CD14-positive monocyte (primary cell): ENCODE measurements around the gene THAP3. TPM values are rescaled to one million over a fixed set of nuclear protein-coding genes. Genes with fewer than 3 reads are reported as not detected.

Experiments
- DNase-seq, 3 donors: peaks; one replicate each; pipeline ENCODE4 v3.0.0-alpha.2; 2011 to 2022
- H2AFZ ChIP-seq: 2 replicates; pipeline ENCODE4 v1.6.0; 2012; ENCODE audit warnings: mild to moderate bottlenecking, low read depth, low read length, inconsistent platforms; ENCODE audit not compliant: insufficient read depth, poor library complexity, severe bottlenecking
- H3K27ac ChIP-seq, 2 donors: 1 replicate in 1 of 2; 2 replicates in 1 of 2; pipeline ENCODE4 v1.5.1; 2012 to 2013; ENCODE audit warnings: low read length in 2 of 2, control low read depth in 1 of 2, inconsistent platforms in 1 of 2, low read depth in 1 of 2, mild to moderate bottlenecking in 1 of 2
- H3K27me3 ChIP-seq, 2 donors: one replicate each; pipeline versions ENCODE4 v1.6.0 to v1.6.1; 2011 to 2013; ENCODE audit warnings: low read length in 2 of 2; ENCODE audit not compliant: control insufficient read depth in 2 of 2, insufficient read depth in 2 of 2
- H3K36me3 ChIP-seq, 2 donors: replicated peaks in 1 of 2; 1 replicate in 1 of 2; 2 replicates in 1 of 2; pipeline versions ENCODE4 v1.5.1 to v1.6.1; 2012 to 2013; ENCODE audit warnings: low read length in 2 of 2, control low read depth in 1 of 2, inconsistent platforms in 1 of 2, mild to moderate bottlenecking in 1 of 2; ENCODE audit not compliant: insufficient read depth in 2 of 2, control insufficient read depth in 1 of 2
- H3K4me1 ChIP-seq, 2 donors: 1 replicate in 1 of 2; 2 replicates in 1 of 2; pipeline versions ENCODE4 v1.5.1 to v1.6.1; 2012 to 2013; ENCODE audit warnings: low read length in 2 of 2, control low read depth in 1 of 2, inconsistent platforms in 1 of 2, mild to moderate bottlenecking in 1 of 2, moderate library complexity in 1 of 2; ENCODE audit not compliant: insufficient read depth in 2 of 2, control insufficient read depth in 1 of 2
- H3K4me2 ChIP-seq: replicated peaks from 2 replicates; pipeline ENCODE3; 2012; ENCODE audit warnings: low read length, moderate library complexity, mild to moderate bottlenecking; ENCODE audit not compliant: poor library complexity, severe bottlenecking; ENCODE audit errors: extremely low read depth
- H3K4me3 ChIP-seq, 3 experiments: fragments of 200-600 bp in 1 of 3; sonication (generic) in 1 of 3; replicated peaks in 1 of 3; 1 replicate in 2 of 3; 2 replicates in 1 of 3; pipeline ENCODE4 v1.5.1; 2011 to 2013; ENCODE audit warnings: low read length in 3 of 3, mild to moderate bottlenecking in 3 of 3, control low read depth in 2 of 3, low read depth in 2 of 3, inconsistent platforms in 1 of 3, moderate library complexity in 1 of 3
- H3K79me2 ChIP-seq: 2 replicates; pipeline ENCODE4 v1.6.0; 2012; ENCODE audit warnings: mild to moderate bottlenecking, control low read depth, inconsistent platforms, low read length, moderate library complexity; ENCODE audit not compliant: insufficient read depth
- H3K9ac ChIP-seq: 2 replicates; pipeline ENCODE4 v1.6.0; 2017; ENCODE audit warnings: low read length, mild to moderate bottlenecking; ENCODE audit not compliant: insufficient read depth, poor library complexity, severe bottlenecking
- H3K9me3 ChIP-seq, 2 donors: replicated peaks in 1 of 2; 1 replicate in 1 of 2; 2 replicates in 1 of 2; pipeline versions ENCODE4 v1.5.1 to v1.6.1; 2012 to 2013; ENCODE audit warnings: low read length in 2 of 2, control low read depth in 1 of 2; ENCODE audit not compliant: control insufficient read depth in 1 of 2, insufficient read depth in 1 of 2
- H4K20me1 ChIP-seq: 2 replicates; pipeline ENCODE4 v1.6.0; 2012; ENCODE audit warnings: mild to moderate bottlenecking, low read length, control low read depth, moderate library complexity; ENCODE audit not compliant: insufficient read depth
- H3K27ac Mint-ChIP-seq, 7 donors: one replicate each; pipeline ENCODE4 v1.8.0; 2020; ENCODE audit warnings: mild to moderate bottlenecking in 7 of 7, mixed read lengths in 7 of 7, moderate library complexity in 6 of 7, inconsistent platforms in 2 of 7
- H3K27me3 Mint-ChIP-seq, 3 donors: one replicate each; pipeline ENCODE4 v1.8.0; 2021 to 2022; ENCODE audit warnings: low read depth in 3 of 3, mild to moderate bottlenecking in 3 of 3, mixed read lengths in 3 of 3, moderate library complexity in 3 of 3, inconsistent platforms in 1 of 3
- H3K36me3 Mint-ChIP-seq, 2 donors: one replicate each; pipeline ENCODE4 v1.8.0; 2020; ENCODE audit warnings: mixed read lengths in 2 of 2, inconsistent platforms in 1 of 2, mild to moderate bottlenecking in 1 of 2
- H3K4me1 Mint-ChIP-seq: one replicate; pipeline ENCODE4 v1.8.0; 2020; ENCODE audit warnings: mild to moderate bottlenecking, mixed read lengths
- H3K4me3 Mint-ChIP-seq, 2 donors: one replicate each; pipeline ENCODE4 v1.8.0; 2020; ENCODE audit warnings: mild to moderate bottlenecking in 2 of 2, mixed read lengths in 2 of 2, moderate library complexity in 1 of 2
- H3K9me3 Mint-ChIP-seq, 7 donors: one replicate each; pipeline ENCODE4 v1.8.0; 2020 to 2022; ENCODE audit warnings: mixed read lengths in 7 of 7, mild to moderate bottlenecking in 6 of 7, moderate library complexity in 6 of 7, inconsistent platforms in 2 of 7
- CTCF ChIP-seq: fragments of 200-600 bp; IDR thresholded peaks from one replicate; pipeline ENCODE4 v1.8.0; 2022; ENCODE audit warnings: antibody characterized with exemption, mild to moderate bottlenecking
- WGBS: methylation state at CpG from one replicate; pipeline ENCODE4 v1.1.5; 2013; ENCODE audit warnings: missing lambda C conversion rate; ENCODE audit not compliant: insufficient coverage; 5-methylcytosine and 5-hydroxymethylcytosine counted together
- intact Hi-C, 2 donors: fragments of 100-400 bp; cut with micrococcal nuclease; formaldehyde crosslinking; loops; one replicate each; pipeline versions ENCODE4 v1.15.0 to v1.15.1; 2023
- polyA plus RNA-seq, 3 donors: library from polyadenylated mRNA; depleted of rRNA in 1 of 3; unstranded in 2 of 3; stranded (reverse) in 1 of 3; fragments of 300-500 nt in 2 of 3; fragments of >200 nt in 1 of 3; fragmentation: Illumina TruSeq in 2 of 3; gene quantifications; 1 replicate in 2 of 3; 2 replicates in 1 of 3; pipeline ENCODE4 v1.2.3, GENCODE V29; 2012 to 2021

THAP3 gene
- polyA plus RNA-seq, 3 donors = 10.3 to 12.8 (median 10.3) TPM

- intact Hi-C loops = no loop called here
- H2AFZ ChIP-seq = no peak overlapping the region
- no peaks in the 10 kb centered on the region for H3K9me3 Mint-ChIP-seq
- H3K4me3 ChIP-seq = no peak overlapping the region
- H3K4me2 ChIP-seq = no peak overlapping the region
- H3K4me1 Mint-ChIP-seq = no peaks in the 10 kb centered on the region
- DNase-seq = no peak
- H3K36me3 ChIP-seq = peaks cover 61 to 86% of the 10 kb centered on the region in 2 donors
- no peak overlapping the region for H3K27ac ChIP-seq
- H3K36me3 Mint-ChIP-seq = peaks cover 67 to 87% of the 10 kb centered on the region in 2 donors
- no CpG with 5 or more reads among the region's 2 CpGs for WGBS
- H3K9ac ChIP-seq = no peak overlapping the region
- no peaks in the 10 kb centered on the region for H3K79me2 ChIP-seq
- no peak overlapping the region for H3K4me3 Mint-ChIP-seq
- no peaks in the 10 kb centered on the region for H3K4me1 ChIP-seq
- no peak for TF ChIP-seq CTCF
- H3K27me3 ChIP-seq = no peaks in the 10 kb centered on the region
- no peaks in the 10 kb centered on the region for H3K9me3 ChIP-seq
- H3K27me3 Mint-ChIP-seq = no peaks in the 10 kb centered on the region
- H4K20me1 ChIP-seq = no peaks in the 10 kb centered on the region
- no peak overlapping the region for H3K27ac Mint-ChIP-seq
Measured at GRCh38 chr1:6675941-6676340, 51.3 kb downstream of the THAP3 start.

Other genes with a start within 250 kb of the THAP3 start
- gene ACOT7, start 231.1 kb upstream of the THAP3 start, polyA plus RNA-seq = 1 to 10 TPM in 2 of 3 donors, under 1 TPM in 1; 0.63 to 4.3 (median 1.4) TPM
- not detected for gene HES2, start 204.9 kb upstream of the THAP3 start, polyA plus RNA-seq
- not detected for gene ESPN, start 200.1 kb upstream of the THAP3 start, polyA plus RNA-seq
- 1 to 10 TPM in 1 of 3 donors, under 1 TPM in 2; 0.33 to 3.0 (median 0.48) TPM for gene TNFRSF25, start 158.7 kb upstream of the THAP3 start, polyA plus RNA-seq
- under 1 TPM in 1 of 3 donors, not detected in 2; 0.03 TPM for gene PLEKHG5, start 133.2 kb upstream of the THAP3 start, polyA plus RNA-seq
- gene NOL9, start 70.4 kb upstream of the THAP3 start, polyA plus RNA-seq = 10 to 100 TPM in 1 of 3 donors, 1 to 10 TPM in 2; 3.7 to 11.5 (median 7.6) TPM
- gene TAS1R1, start 69.6 kb upstream of the THAP3 start, polyA plus RNA-seq = not detected
- gene ZBTB48, start 44.9 kb upstream of the THAP3 start, polyA plus RNA-seq = 10 to 100 TPM; 13.2 to 94.2 (median 23.0) TPM
- gene KLHL21, start 22.0 kb upstream of the THAP3 start, polyA plus RNA-seq = 10 to 100 TPM in 1 of 3 donors, 1 to 10 TPM in 2; 5.9 to 31.0 (median 7.3) TPM
- gene PHF13, start 11.1 kb upstream of the THAP3 start, polyA plus RNA-seq = 1 to 10 TPM; 1.0 to 7.3 (median 1.7) TPM
- 10 to 100 TPM in 2 of 3 donors, 1 to 10 TPM in 1; 9.7 to 19.9 (median 15.8) TPM for gene DNAJC11, start 76.9 kb downstream of the THAP3 start, polyA plus RNA-seq
- gene CAMTA1, start 160.6 kb downstream of the THAP3 start, polyA plus RNA-seq = 10 to 100 TPM; 52.0 to 89.6 (median 78.3) TPM